GM15510 (cell line): ENCODE data around the gene C1QTNF4.

Experiments used
- POLR2A ChIP-seq: IDR thresholded peaks from 3 replicates; pipeline ENCODE4 v1.6.1; 2011; ENCODE audit warnings: borderline replicate concordance; ENCODE audit not compliant: insufficient read length; ENCODE audit errors: extremely low read depth

The C1QTNF4 gene

DNA sequence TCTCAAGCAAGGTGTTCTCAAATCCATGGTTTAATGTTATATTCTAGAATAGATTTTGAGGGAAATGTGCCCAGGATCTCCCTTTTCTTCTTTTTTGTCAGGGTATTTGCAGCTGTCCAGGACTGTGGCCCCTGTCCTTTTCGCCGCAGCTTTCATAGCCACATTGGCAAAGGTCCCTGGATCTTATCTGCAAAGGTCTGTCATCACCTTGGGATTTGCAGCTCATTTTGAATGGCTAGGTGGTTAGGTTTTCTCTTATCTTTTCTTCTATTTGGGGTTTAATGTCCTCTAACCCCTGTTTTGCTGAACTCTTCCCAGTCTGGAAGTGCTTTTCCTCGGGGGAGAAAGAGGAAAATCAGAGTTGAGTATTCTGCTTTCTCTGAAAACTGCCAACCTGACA is 11.7 kb upstream of the C1QTNF4 start:
- no peak for TF ChIP-seq POLR2A

DNA sequence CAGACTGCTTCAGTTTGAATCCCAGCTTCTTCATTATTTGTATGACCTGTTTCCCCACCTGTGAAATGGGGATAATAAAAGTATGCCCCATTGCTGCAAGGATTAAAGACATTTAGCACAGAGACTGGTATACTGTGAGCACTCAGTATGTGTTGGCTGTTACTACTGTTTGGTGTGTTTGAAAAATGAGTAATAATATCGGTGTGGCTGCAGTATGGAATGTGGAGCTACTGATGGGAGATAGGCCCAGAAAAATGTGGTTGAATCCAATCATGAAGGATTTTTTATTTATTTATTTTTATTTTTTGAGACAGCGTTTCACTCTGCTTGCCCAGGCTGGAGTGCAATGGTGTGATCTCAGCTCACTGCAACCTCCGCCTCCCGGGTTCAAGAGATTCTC is 9.1 kb upstream of the C1QTNF4 start:
- TF ChIP-seq POLR2A: no peak

DNA sequence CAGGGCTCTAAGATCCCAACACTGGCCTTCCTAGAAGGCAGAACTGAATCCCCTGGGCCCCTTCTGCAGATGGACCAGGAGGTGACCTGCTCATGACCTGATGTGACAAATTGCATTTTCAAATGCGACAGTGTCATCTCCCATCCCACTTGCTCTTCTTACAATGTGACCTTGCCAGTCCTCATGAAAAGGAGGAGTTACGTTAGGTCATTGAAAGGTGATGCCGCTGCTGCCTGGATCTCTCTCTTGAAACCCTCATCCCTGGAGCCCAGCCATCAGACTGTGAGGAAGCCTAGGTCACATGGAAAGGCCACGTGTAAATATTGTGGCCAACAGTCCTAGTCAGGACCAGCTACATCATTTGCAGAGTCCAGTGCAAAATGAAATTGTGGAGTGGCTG is 5.7 kb upstream of the C1QTNF4 start:
- no peak for TF ChIP-seq POLR2A

DNA sequence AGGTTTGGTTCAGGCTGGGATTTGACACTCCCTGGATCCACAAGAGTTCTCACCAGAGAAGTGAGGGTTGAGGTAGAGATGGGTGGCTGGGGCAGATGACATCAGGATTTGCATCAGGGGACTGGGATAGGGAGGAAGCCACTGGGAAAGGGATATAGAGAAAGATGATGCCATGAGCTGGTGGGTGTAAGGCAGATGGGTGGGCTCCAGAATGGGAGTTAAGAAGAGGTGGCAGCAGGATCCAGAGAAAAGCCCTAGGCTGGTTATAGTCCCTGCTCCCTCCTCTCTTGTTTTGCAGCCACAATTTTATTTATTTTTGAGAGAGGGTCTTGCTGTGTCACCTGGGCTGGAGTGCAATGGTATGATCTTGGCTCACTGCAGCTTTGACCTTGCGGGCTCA is 1.8 kb upstream of the C1QTNF4 start:
- no peak for TF ChIP-seq POLR2A

DNA sequence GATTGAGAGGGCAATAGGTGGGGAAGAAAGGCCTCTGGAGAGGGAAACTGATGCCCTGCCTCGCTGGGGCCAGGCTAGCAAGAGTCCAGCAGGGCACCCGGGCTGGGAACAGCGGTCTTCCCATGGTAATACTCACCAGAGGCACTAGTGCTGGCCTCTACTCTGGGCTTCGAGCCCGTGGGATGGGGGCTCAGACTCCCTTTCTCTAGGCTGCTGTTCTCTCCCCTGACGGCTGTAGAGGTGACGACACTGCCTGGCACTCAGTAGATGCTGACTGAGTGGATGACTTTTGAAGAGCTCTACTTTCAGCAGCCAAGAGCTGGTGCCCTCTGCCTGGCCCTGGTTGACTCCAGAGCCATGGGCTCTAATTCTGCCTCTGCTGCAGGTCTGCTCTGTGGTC is 818 bp upstream of the C1QTNF4 start:
- no peak for TF ChIP-seq POLR2A

DNA sequence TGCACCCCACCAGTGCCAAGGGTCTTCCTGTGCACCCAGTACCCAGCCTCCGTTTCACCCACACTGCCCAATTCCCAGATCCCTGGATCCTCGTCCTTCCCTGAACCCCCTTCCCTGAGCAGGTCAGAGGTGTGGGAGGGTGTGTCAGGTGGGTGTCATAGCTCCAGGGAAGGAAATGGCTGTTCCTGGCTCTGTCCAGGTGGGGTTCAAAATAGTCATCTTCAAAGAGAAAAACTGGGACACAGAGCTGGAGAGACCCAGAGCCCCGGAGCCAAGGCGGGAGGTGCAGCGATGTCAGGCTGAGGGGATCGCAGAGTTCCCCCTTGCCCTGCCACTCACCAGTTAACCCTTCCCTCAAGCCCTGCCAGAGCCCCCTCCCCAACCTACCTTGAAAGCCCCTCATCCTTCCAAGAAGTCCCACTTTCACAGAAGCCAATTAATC is 698 bp downstream of the C1QTNF4 start:
- no peak for TF ChIP-seq POLR2A

DNA sequence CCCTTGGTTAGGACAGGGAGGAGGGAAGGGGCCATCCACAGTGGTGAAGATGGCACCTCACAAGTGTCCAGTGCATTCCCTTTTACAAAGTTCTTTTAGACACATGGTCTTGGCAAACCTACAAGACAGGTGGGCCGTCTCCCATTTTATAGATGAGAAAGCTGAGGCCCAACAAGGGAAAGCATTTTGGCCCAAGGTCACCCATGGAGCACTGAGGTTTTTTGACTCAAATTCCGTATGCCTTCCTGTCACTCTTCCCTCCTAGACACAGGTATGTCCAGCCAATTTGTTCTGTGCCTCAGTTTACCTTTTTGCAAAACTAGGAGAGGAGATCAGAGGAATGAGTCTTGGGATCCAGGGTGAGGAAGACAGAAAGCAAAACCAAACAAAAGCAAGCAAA is 1.2 kb downstream of the C1QTNF4 start:
- TF ChIP-seq POLR2A: no peak

DNA sequence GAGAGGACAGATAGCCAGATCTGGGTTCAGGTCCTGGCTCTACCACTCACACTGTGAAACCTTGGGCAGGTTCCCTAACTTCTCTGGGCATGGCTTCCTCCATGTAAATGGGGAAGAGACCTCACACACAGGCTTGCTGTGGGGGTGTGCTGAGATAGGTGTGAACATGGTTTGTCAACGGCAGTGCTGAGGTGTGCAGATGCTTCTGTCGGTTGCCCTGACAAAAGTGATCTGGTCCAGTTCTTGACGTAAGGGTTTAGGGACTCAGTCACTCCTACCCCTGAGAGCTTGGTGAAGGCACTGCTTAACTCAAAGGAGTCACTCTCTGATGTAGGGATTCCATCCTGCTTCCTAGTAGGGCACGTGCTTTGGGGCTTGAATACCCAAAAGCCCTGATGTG is 2.0 kb downstream of the C1QTNF4 start:
- no peak for TF ChIP-seq POLR2A

DNA sequence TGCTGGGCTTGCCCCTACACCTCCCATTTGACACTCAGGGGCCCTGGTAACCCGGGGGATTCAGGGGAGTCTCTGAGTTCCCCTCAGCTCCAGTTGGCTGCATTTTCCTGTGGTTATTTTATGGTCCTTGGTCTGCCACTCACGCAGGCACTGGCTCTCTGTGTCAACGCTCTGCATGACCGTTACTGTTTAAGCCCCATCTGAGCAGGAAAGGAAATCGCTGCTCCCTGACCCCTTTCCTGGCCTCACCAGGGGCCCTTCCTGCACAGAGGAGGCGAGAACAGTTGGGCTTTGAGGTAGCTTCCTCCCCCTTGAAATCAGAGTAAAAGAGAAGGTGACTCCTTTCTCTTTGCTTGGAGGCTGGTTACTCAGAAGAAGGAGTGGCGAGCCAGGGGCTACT is 2.4 kb downstream of the C1QTNF4 start:
- TF ChIP-seq POLR2A: no peak

DNA sequence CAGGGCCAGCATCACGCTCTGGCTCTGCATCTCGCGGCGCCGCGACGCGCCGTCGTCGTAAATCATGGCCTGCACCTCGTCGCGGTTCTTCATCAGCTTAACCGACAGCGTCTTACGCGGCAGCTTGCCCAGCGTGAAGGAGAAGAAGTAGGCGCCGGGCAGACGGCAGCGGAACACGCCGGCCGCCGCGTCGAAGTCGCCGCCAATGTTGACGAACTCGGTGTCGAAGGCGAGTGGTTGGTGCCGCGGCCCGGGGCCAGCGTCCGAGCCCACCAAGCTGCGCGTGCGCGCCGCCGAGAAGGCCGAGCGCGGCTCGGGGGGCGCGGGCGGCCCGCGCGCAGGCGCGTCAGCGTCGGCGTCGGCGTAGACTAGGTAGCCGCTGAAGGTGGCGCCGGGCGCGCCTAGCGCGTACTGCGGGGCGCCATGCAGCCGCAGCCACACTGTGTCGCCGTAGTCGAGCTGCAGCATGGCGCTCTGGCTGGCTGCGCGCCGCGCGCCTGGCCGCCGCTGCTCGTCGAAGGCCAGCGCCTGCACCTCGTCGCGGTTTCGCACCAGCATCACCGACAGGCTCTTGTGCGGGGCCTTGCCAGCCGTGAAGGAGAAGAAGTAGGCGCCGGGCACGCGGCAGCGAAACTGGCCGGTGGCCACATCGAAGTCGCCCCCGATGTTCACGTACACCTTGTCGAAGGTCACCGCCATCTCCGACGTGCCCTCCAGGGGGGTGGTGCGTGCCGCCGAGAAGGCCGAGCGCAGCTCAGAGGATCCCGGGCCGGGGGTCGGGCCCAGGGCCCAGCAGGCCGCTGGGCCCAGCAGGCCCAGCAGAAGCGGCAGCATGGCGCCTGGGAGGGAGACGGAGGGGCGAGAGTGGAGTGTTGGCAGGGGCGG is 4.0 kb downstream of the C1QTNF4 start:
- TF ChIP-seq POLR2A: no peak

DNA sequence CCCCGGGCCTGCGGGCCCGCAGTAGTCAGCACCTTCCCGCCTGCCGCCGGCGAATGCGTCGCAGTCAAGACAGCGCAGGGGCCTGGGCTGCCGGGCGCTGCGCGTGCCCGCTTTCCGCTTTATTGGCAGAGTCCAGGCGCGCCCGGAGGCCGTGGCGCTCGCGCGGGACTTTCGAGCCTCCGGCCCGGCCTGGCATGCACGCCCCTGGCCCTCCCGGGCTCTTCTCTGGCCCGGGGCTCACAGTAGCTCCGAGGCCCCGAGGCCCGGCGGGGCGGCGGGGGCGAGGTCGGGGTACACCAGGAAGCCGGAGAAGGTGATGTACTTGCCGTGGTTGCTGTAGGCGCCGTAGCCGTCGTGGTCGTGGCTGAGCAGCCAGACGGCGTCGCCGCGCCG is 4.6 kb downstream of the C1QTNF4 start:
- TF ChIP-seq POLR2A: no peak

DNA sequence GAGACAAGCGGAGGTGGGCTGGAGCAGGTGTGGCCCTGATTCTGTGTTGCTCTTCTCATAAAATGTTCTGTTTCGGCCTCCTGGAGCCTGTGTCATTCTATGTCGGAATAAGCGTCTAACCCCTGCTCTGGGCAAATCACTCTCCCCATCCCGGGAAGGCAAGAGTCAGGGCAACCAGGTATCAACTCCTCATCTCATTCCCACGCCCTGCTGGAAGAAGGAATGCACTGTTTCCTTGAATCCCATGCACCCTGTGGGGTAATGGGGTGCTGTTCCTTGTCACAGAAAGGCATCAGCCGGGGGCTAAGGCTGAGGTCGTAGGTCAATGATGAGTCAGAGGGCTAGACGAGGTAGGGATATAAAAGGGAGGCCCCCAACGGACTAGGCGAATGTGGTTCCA is 5.1 kb downstream of the C1QTNF4 start:
- no peak for TF ChIP-seq POLR2A

DNA sequence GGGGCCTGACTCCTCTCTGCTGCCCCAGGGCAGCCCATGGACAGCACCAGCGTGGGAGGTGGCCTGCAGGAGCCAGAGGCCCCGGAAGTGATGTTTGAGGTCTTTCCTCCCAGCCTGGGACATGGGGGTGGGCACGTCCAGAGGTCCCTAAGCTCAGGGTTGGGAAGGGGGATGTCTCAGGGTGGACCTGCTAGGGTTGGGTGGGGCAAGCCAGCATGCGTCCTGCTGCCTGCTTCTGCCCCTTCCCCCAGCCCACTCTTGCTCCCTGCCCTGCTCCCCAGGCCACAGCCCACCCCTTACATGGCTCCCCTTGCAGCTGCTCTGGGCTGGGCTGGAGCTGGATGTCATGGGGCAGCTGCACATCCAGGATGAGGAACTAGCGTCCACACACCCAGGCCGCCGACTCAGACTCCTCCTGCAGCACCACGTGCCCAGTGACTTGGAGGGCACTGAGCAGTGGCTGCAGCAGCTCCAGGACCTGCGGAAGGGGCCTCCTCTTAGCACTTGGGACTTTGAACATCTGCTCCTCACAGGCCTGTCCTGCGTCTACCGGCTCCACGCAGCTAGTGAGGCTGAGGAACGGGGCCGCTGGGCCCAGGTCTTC is 6.4 kb downstream of the C1QTNF4 start:
- no peak for TF ChIP-seq POLR2A

DNA sequence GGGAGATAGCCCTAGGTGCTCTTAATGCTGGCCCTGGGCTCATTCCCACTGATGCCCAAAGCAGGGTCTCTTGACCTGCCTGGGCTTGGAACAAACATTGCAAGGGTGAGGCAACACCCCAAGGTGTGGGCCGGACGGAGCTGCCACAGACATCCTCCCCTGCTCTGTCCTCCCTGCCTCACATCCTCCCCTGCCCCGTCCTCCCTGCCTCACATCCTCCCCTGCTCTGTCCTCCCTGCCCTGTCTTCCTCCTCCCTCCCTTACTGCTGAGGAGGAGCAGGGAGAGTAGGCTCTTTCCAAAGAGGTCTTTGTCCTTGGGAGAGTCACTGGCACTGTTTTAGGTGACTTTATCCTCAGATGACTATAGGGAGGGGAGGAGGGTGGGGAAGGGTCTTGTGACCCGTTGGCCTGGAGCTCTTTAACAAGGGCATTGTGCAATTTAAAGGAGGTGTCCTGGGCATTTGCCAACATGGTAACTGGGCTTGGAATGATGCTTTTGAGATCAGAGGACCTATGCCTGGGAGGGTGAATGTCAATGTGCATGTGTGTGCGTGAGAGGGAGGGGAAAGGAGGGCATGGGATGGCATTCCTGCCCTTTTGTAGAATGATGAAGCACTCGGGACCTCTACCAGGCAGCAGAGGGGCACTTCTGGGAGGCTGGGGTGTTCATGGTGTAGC is 7.0 kb downstream of the C1QTNF4 start:
- TF ChIP-seq POLR2A: no peak

DNA sequence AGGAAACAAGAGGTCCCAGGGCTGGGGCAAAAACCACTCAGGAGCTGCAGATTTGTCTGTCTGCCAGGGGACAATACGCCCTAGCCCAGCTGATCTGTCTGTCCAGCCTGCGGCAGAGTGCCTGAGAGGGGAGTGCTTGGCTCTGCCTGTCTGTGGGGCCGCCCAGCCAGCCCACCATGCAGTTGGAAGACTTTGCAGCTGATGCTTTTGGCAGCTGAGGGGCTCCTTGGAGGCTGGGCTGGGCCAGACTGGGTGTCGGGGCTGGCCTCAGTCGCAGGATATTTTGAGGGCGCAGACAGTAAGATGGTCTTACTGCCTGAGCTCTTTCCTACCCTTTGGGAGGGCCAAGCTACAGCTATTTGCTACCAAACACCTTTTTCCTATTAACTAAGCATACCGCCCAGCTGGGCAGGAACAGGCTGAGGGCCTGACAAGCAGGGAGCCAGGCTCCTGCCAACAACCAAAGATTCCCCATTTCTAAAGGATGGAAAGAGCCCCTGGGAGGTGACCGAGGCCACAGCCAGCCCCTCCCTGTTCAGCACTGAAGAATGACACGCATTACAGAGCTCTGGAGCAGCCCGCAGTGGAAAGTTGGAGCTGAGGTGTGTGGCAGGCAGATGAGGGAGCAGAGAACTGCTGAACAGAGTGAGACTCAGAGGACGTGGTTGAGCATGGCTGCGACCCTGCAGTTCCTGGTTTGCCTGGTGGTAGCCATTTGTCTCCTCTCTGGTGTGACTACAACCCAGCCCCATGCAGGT is 7.9 kb downstream of the C1QTNF4 start, which contains the start of gene FAM180B:
Gene FAM180B (plus strand): TSS at position 581 of the 758 bp plus-strand sequence. CDS start 91 bp downstream, at position 672.
- TF ChIP-seq POLR2A: no peak
